GM15510 (cell line): ENCODE measurements around the gene ANKRD33B.

Source experiments
- POLR2A ChIP-seq: IDR thresholded peaks from 3 replicates; pipeline ENCODE4 v1.6.1; 2011; ENCODE audit warnings: borderline replicate concordance; ENCODE audit not compliant: insufficient read length; ENCODE audit errors: extremely low read depth

ANKRD33B gene

GRCh38 chr5:10684303-10685086 is 120.6 kb downstream of the ANKRD33B start:
- TF ChIP-seq POLR2A, result no peak

- TF ChIP-seq POLR2A, result no peak
Measured at GRCh38 chr5:10685115-10685521, 121.2 kb downstream of the ANKRD33B start.

GRCh38 chr5:10686890-10687289 is 123.0 kb downstream of the ANKRD33B start:
- no peak for TF ChIP-seq POLR2A

GRCh38 chr5:10688651-10689171 is 124.8 kb downstream of the ANKRD33B start:
- TF ChIP-seq POLR2A, result no peak

GRCh38 chr5:10689391-10690081 is 125.7 kb downstream of the ANKRD33B start:
- no peak for TF ChIP-seq POLR2A

- no peak for TF ChIP-seq POLR2A
Measured at GRCh38 chr5:10690460-10691440, 126.9 kb downstream of the ANKRD33B start.

GRCh38 chr5:10691826-10692785 is 128.2 kb downstream of the ANKRD33B start:
- no peak for TF ChIP-seq POLR2A

- TF ChIP-seq POLR2A, result no peak
Measured at GRCh38 chr5:10695055-10695649, 131.3 kb downstream of the ANKRD33B start.

GRCh38 chr5:10695759-10696543 is 132.1 kb downstream of the ANKRD33B start:
- TF ChIP-seq POLR2A, result no peak

- no peak for TF ChIP-seq POLR2A
Measured at GRCh38 chr5:10699281-10699874, 135.5 kb downstream of the ANKRD33B start.

GRCh38 chr5:10699987-10700386 is 136.1 kb downstream of the ANKRD33B start:
- TF ChIP-seq POLR2A, result no peak

- TF ChIP-seq POLR2A, result no peak
Measured at GRCh38 chr5:10700516-10700915, 136.6 kb downstream of the ANKRD33B start.
